CD14-positive monocyte (primary cell): ENCODE data around the gene TEN1. TPM values are rescaled to one million over a fixed set of nuclear protein-coding genes. Genes with fewer than 3 reads are reported as not detected.

Source experiments
- DNase-seq, 3 donors: peaks; one replicate each; pipeline ENCODE4 v3.0.0-alpha.2; 2011 to 2022
- H2AFZ ChIP-seq: 2 replicates; pipeline ENCODE4 v1.6.0; 2012; ENCODE audit warnings: mild to moderate bottlenecking, low read depth, low read length, inconsistent platforms; ENCODE audit not compliant: insufficient read depth, poor library complexity, severe bottlenecking
- H3K27ac ChIP-seq, 2 donors: 1 replicate in 1 of 2; 2 replicates in 1 of 2; pipeline ENCODE4 v1.5.1; 2012 to 2013; ENCODE audit warnings: low read length in 2 of 2, control low read depth in 1 of 2, inconsistent platforms in 1 of 2, low read depth in 1 of 2, mild to moderate bottlenecking in 1 of 2
- H3K27me3 ChIP-seq, 2 donors: one replicate each; pipeline versions ENCODE4 v1.6.0 to v1.6.1; 2011 to 2013; ENCODE audit warnings: low read length in 2 of 2; ENCODE audit not compliant: control insufficient read depth in 2 of 2, insufficient read depth in 2 of 2
- H3K36me3 ChIP-seq, 2 donors: replicated peaks in 1 of 2; 1 replicate in 1 of 2; 2 replicates in 1 of 2; pipeline versions ENCODE4 v1.5.1 to v1.6.1; 2012 to 2013; ENCODE audit warnings: low read length in 2 of 2, control low read depth in 1 of 2, inconsistent platforms in 1 of 2, mild to moderate bottlenecking in 1 of 2; ENCODE audit not compliant: insufficient read depth in 2 of 2, control insufficient read depth in 1 of 2
- H3K4me1 ChIP-seq, 2 donors: 1 replicate in 1 of 2; 2 replicates in 1 of 2; pipeline versions ENCODE4 v1.5.1 to v1.6.1; 2012 to 2013; ENCODE audit warnings: low read length in 2 of 2, control low read depth in 1 of 2, inconsistent platforms in 1 of 2, mild to moderate bottlenecking in 1 of 2, moderate library complexity in 1 of 2; ENCODE audit not compliant: insufficient read depth in 2 of 2, control insufficient read depth in 1 of 2
- H3K4me2 ChIP-seq: replicated peaks from 2 replicates; pipeline ENCODE3; 2012; ENCODE audit warnings: low read length, moderate library complexity, mild to moderate bottlenecking; ENCODE audit not compliant: poor library complexity, severe bottlenecking; ENCODE audit errors: extremely low read depth
- H3K4me3 ChIP-seq, 3 experiments: fragments of 200-600 bp in 1 of 3; sonication (generic) in 1 of 3; replicated peaks in 1 of 3; 1 replicate in 2 of 3; 2 replicates in 1 of 3; pipeline ENCODE4 v1.5.1; 2011 to 2013; ENCODE audit warnings: low read length in 3 of 3, mild to moderate bottlenecking in 3 of 3, control low read depth in 2 of 3, low read depth in 2 of 3, inconsistent platforms in 1 of 3, moderate library complexity in 1 of 3
- H3K79me2 ChIP-seq: 2 replicates; pipeline ENCODE4 v1.6.0; 2012; ENCODE audit warnings: mild to moderate bottlenecking, control low read depth, inconsistent platforms, low read length, moderate library complexity; ENCODE audit not compliant: insufficient read depth
- H3K9ac ChIP-seq: 2 replicates; pipeline ENCODE4 v1.6.0; 2017; ENCODE audit warnings: low read length, mild to moderate bottlenecking; ENCODE audit not compliant: insufficient read depth, poor library complexity, severe bottlenecking
- H3K9me3 ChIP-seq, 2 donors: replicated peaks in 1 of 2; 1 replicate in 1 of 2; 2 replicates in 1 of 2; pipeline versions ENCODE4 v1.5.1 to v1.6.1; 2012 to 2013; ENCODE audit warnings: low read length in 2 of 2, control low read depth in 1 of 2; ENCODE audit not compliant: control insufficient read depth in 1 of 2, insufficient read depth in 1 of 2
- H4K20me1 ChIP-seq: 2 replicates; pipeline ENCODE4 v1.6.0; 2012; ENCODE audit warnings: mild to moderate bottlenecking, low read length, control low read depth, moderate library complexity; ENCODE audit not compliant: insufficient read depth
- H3K27ac Mint-ChIP-seq, 7 donors: one replicate each; pipeline ENCODE4 v1.8.0; 2020; ENCODE audit warnings: mild to moderate bottlenecking in 7 of 7, mixed read lengths in 7 of 7, moderate library complexity in 6 of 7, inconsistent platforms in 2 of 7
- H3K27me3 Mint-ChIP-seq, 3 donors: one replicate each; pipeline ENCODE4 v1.8.0; 2021 to 2022; ENCODE audit warnings: low read depth in 3 of 3, mild to moderate bottlenecking in 3 of 3, mixed read lengths in 3 of 3, moderate library complexity in 3 of 3, inconsistent platforms in 1 of 3
- H3K36me3 Mint-ChIP-seq, 2 donors: one replicate each; pipeline ENCODE4 v1.8.0; 2020; ENCODE audit warnings: mixed read lengths in 2 of 2, inconsistent platforms in 1 of 2, mild to moderate bottlenecking in 1 of 2
- H3K4me1 Mint-ChIP-seq: one replicate; pipeline ENCODE4 v1.8.0; 2020; ENCODE audit warnings: mild to moderate bottlenecking, mixed read lengths
- H3K4me3 Mint-ChIP-seq, 2 donors: one replicate each; pipeline ENCODE4 v1.8.0; 2020; ENCODE audit warnings: mild to moderate bottlenecking in 2 of 2, mixed read lengths in 2 of 2, moderate library complexity in 1 of 2
- H3K9me3 Mint-ChIP-seq, 7 donors: one replicate each; pipeline ENCODE4 v1.8.0; 2020 to 2022; ENCODE audit warnings: mixed read lengths in 7 of 7, mild to moderate bottlenecking in 6 of 7, moderate library complexity in 6 of 7, inconsistent platforms in 2 of 7
- CTCF ChIP-seq: fragments of 200-600 bp; IDR thresholded peaks from one replicate; pipeline ENCODE4 v1.8.0; 2022; ENCODE audit warnings: antibody characterized with exemption, mild to moderate bottlenecking
- WGBS: methylation state at CpG from one replicate; pipeline ENCODE4 v1.1.5; 2013; ENCODE audit warnings: missing lambda C conversion rate; ENCODE audit not compliant: insufficient coverage; 5-methylcytosine and 5-hydroxymethylcytosine counted together
- intact Hi-C, 2 donors: fragments of 100-400 bp; cut with micrococcal nuclease; formaldehyde crosslinking; loops; one replicate each; pipeline versions ENCODE4 v1.15.0 to v1.15.1; 2023
- polyA plus RNA-seq, 3 donors: library from polyadenylated mRNA; depleted of rRNA in 1 of 3; unstranded in 2 of 3; stranded (reverse) in 1 of 3; fragments of 300-500 nt in 2 of 3; fragments of >200 nt in 1 of 3; fragmentation: Illumina TruSeq in 2 of 3; gene quantifications; 1 replicate in 2 of 3; 2 replicates in 1 of 3; pipeline ENCODE4 v1.2.3, GENCODE V29; 2012 to 2021

TEN1 gene
- polyA plus RNA-seq, 3 donors = 22.4 to 37.2 (median 31.3) TPM

- no peak for DNase-seq
- intact Hi-C loops = no loop called here
- H3K27ac Mint-ChIP-seq = peak overlapping the region in 1 of 7 donors; percentile 30
- peaks cover 34 to 66% of the 10 kb centered on the region in 2 donors for H3K36me3 Mint-ChIP-seq
- Histone ChIP-seq H3K9ac (no peak overlapping the region), H3K4me1 (peaks cover 29 to 32% of the 10 kb centered on the region in 2 donors), H3K27me3 (no peaks in the 10 kb centered on the region), H3K79me2 (no peaks in the 10 kb centered on the region), H3K4me2 (no peak overlapping the region), H3K27ac (no peak overlapping the region), H2AFZ (no peak overlapping the region), H4K20me1 (no peaks in the 10 kb centered on the region), H3K36me3 (peaks cover 17 to 42% of the 10 kb centered on the region in 2 donors), H3K4me3 (no peak overlapping the region), H3K9me3 (no peaks in the 10 kb centered on the region)
- WGBS = 100% methylated on average over 5 of the region's 7 CpGs
- peaks cover 30% of the 10 kb centered on the region for H3K4me1 Mint-ChIP-seq
- no peaks in the 10 kb centered on the region for H3K9me3 Mint-ChIP-seq
- H3K27me3 Mint-ChIP-seq = peaks cover 0 to 2% (median 0%) of the 10 kb centered on the region in 3 donors
- no peak for TF ChIP-seq CTCF
- H3K4me3 Mint-ChIP-seq = no peak overlapping the region
Observed at GRCh38 chr17:75995385-75995925, 16.4 kb downstream of the TEN1 start.

- H3K27me3 Mint-ChIP-seq = peaks cover 0 to 2% (median 0%) of the 10 kb centered on the region in 3 donors
- peaks cover 26 to 63% of the 10 kb centered on the region in 2 donors for H3K36me3 Mint-ChIP-seq
- H2AFZ ChIP-seq = peak overlapping the region; percentile 35
- DNase-seq = peak; percentile 69 to 93 (median 73)
- WGBS = 6% methylated on average over 12 of the region's 18 CpGs
- peak overlapping the region; percentile 78 to 92 (median 88) for H3K27ac Mint-ChIP-seq
- peak overlapping the region; percentile 50 to 53 for H3K27ac ChIP-seq
- H3K9me3 ChIP-seq = no peaks in the 10 kb centered on the region
- no peaks in the 10 kb centered on the region for H3K27me3 ChIP-seq
- H3K9me3 Mint-ChIP-seq = no peaks in the 10 kb centered on the region
- peak overlapping the region; percentile 49 for H3K4me2 ChIP-seq
- intact Hi-C loops = no loop called here
- no peaks in the 10 kb centered on the region for H4K20me1 ChIP-seq
- peaks cover 26% of the 10 kb centered on the region for H3K4me1 Mint-ChIP-seq
- peak overlapping the region; percentile 65 to 81 for H3K4me3 Mint-ChIP-seq
- peak overlapping the region in 1 of 3 experiments; percentile 34 for H3K4me3 ChIP-seq
- H3K79me2 ChIP-seq = no peaks in the 10 kb centered on the region
- H3K9ac ChIP-seq = peak overlapping the region; percentile 10
- peaks cover 17 to 40% of the 10 kb centered on the region in 2 donors for H3K36me3 ChIP-seq
- TF ChIP-seq CTCF = no peak
- H3K4me1 ChIP-seq = peaks cover 26 to 28% of the 10 kb centered on the region in 2 donors
Observed at GRCh38 chr17:75996665-75997590, 17.9 kb downstream of the TEN1 start.
